ENCODE results near the gene SLC29A1.

Gene SLC29A1

DNA sequence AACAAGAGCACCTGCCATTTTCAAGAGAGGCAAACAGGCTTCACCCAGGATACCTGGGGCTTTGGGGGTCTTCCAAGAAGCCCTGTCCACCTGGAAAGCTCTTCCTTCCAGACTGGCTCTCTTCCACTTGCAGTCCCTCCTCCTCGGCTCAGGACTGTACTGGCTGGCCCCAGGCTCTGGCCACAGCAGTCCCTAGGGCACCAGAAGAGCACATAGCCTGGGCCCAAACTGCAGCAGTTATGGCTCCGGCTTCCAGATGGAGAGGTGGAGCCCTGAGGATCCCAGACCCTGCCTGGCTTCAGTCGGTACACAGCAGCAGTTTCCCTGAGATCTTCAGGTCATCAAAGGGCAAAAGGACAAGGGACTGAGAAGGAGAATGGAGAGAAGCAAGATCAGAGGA, 35.5 kb downstream of the SLC29A1 start:
- TF ChIP-seq, protein P1, sequence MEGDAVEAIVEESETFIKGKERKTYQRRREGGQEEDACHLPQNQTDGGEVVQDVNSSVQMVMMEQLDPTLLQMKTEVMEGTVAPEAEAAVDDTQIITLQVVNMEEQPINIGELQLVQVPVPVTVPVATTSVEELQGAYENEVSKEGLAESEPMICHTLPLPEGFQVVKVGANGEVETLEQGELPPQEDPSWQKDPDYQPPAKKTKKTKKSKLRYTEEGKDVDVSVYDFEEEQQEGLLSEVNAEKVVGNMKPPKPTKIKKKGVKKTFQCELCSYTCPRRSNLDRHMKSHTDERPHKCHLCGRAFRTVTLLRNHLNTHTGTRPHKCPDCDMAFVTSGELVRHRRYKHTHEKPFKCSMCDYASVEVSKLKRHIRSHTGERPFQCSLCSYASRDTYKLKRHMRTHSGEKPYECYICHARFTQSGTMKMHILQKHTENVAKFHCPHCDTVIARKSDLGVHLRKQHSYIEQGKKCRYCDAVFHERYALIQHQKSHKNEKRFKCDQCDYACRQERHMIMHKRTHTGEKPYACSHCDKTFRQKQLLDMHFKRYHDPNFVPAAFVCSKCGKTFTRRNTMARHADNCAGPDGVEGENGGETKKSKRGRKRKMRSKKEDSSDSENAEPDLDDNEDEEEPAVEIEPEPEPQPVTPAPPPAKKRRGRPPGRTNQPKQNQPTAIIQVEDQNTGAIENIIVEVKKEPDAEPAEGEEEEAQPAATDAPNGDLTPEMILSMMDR (IDR thresholded peaks at IDR 0.05; ENCODE audit: low read depth, low read length), result no peak
- DNase-seq (ENCODE audit: low read depth, low spot score), result no peak
- in situ Hi-C loops (cut with HindIII; ENCODE audit: low sequenced_read_pairs), result no loop called here
- H3K4me3 ChIP-seq (ENCODE audit: low read depth, low read length), result no peak overlapping the region

- TF ChIP-seq, protein P1 (IDR thresholded peaks at IDR 0.05; ENCODE audit: low read depth, low read length), result no peak
- in situ Hi-C loops (cut with HindIII; ENCODE audit: low sequenced_read_pairs), result no loop called here
- no peak for DNase-seq (ENCODE audit: low read depth, low spot score)
- H3K4me3 ChIP-seq (ENCODE audit: low read depth, low read length), result no peak overlapping the region
Observed at GRCh38 chr6:44260011-44260410, 36.6 kb downstream of the SLC29A1 start.

DNA sequence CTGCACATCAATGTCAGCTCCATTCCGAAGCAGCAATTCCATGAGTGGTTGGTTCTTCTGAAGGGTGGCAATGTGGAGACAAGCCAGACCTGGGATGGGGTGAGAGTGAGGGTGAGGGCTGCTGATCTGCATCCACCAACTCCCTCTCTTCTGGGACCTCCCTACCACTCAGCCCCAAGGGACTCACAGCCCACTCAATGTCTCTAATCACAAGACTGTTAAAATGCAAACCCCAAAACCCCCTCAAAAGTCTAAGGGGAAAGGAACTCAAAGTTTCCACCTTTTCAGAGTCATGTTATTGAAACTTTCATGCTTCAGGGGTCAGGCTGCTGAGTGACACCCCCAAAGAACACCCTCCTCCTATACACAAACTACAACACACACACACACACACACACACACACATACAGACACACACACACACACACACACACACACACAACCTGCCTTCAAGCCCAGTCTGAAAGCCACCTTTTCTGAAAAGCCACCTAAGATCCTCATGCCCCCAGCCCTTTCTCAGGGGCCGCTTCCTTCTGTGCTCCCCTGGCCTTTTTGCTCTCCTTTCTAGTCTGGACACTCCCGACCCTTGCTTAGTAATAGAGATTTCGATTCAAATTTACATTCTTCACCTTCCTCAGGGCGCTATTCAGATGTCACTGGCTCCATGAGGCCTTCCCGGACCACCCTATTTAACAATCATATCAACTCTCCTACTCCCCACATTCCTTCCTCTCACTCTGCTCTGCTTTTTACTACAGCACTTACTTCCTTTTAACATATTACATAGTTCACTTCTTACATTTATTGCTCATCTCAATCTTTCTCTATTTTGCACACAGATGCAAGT, 37.3 kb downstream of the SLC29A1 start:
- no peak for DNase-seq (ENCODE audit: low read depth, low spot score)
- in situ Hi-C loops (cut with HindIII; ENCODE audit: low sequenced_read_pairs), result no loop called here
- no peak overlapping the region for H3K4me3 ChIP-seq (ENCODE audit: low read depth, low read length)
- TF ChIP-seq, protein P1 (IDR thresholded peaks at IDR 0.05; ENCODE audit: low read depth, low read length), result no peak

DNA sequence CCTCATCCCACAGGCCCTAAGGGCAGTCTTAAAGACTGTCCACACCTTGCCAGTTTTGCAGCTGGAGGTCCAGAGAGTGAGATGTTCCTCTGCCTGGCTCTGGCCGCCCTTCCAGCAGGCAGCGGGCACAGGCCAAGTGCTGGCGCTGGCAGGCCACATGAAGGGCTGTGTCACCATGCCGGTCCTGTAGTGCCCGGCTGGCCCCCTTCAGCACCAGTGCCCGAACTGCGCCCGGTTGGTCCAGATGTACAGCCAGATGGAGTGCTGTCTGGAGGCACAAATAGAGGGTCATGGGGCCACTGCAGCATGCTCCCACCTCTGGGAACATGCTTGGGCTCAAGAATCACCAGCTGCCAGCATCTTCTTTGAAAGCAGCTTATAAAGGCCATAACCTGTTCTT, 38.2 kb downstream of the SLC29A1 start:
- no peak overlapping the region for H3K4me3 ChIP-seq (ENCODE audit: low read depth, low read length)
- in situ Hi-C loops (cut with HindIII; ENCODE audit: low sequenced_read_pairs), result no loop called here
- DNase-seq (ENCODE audit: low read depth, low spot score), result no peak
- TF ChIP-seq, protein P1 (IDR thresholded peaks at IDR 0.05; ENCODE audit: low read depth, low read length), result no peak

- no peak for DNase-seq (ENCODE audit: low read depth, low spot score)
- TF ChIP-seq, protein P1 (IDR thresholded peaks at IDR 0.05; ENCODE audit: low read depth, low read length), result no peak
- peak overlapping the region; percentile 10 for H3K4me3 ChIP-seq (ENCODE audit: low read depth, low read length)
- in situ Hi-C loops (cut with HindIII; ENCODE audit: low sequenced_read_pairs), result no loop called here
Observed at GRCh38 chr6:44262467-44263353, 39.3 kb downstream of the SLC29A1 start.

- DNase-seq (ENCODE audit: low read depth, low spot score), result no peak
Observed at GRCh38 chr6:44263354-44264100, 40.1 kb downstream of the SLC29A1 start.

More at GRCh38 chr6:44263354-44264100, 40.1 kb downstream of the SLC29A1 start:
- peak overlapping the region; percentile 74 for H3K4me3 ChIP-seq (ENCODE audit: low read depth, low read length)
- in situ Hi-C loops (cut with HindIII; ENCODE audit: low sequenced_read_pairs), result no loop called here
- TF ChIP-seq, protein P1 (IDR thresholded peaks at IDR 0.05; ENCODE audit: low read depth, low read length), result no peak

Measured in astrocyte of the spinal cord (primary cell).